Activated CD8-positive, alpha-beta T cell treated with anti-CD3 and anti-CD28 coated beads for 36 hours (primary cell): ENCODE measurements around the gene HAS3. TPM values are rescaled to one million over a fixed set of nuclear protein-coding genes. Genes with fewer than 3 reads are reported as not detected.
"Not testable (repeated sequence)": the region's sequence is repeated elsewhere in the genome, so short reads cannot be mapped to it uniquely, and the experiment has no call there.

Experiments
- ATAC-seq: fragments of 200-7000 bp; cut with Tn5 transposase; one replicate; pipeline ENCODE4 v1.10.0; 2021; ENCODE audit warnings: mild to moderate bottlenecking, moderate library complexity
- CTCF ChIA-PET: fragments of 350-600 bp; sonication (Branson Sonifier 250); formaldehyde crosslinking; loops from one replicate; lab custom pipeline; 2021; ENCODE audit warnings: antibody characterized with exemption; lab: Charles Lee
- POLR2A ChIA-PET: fragments of 350-600 bp; sonication (Branson Sonifier 250); formaldehyde crosslinking; loops from one replicate; lab custom pipeline; 2021; ENCODE audit warnings: antibody characterized with exemption; lab: Charles Lee
- DNase-seq: peaks from one replicate; pipeline ENCODE4 v3.0.0-alpha.2; 2020
- H3K27ac Mint-ChIP-seq: one replicate; pipeline ENCODE4 v1.8.0; 2021; ENCODE audit warnings: mild to moderate bottlenecking, mixed read lengths
- H3K27me3 Mint-ChIP-seq: one replicate; pipeline ENCODE4 v1.8.0; 2021; ENCODE audit warnings: mixed read lengths
- H3K36me3 Mint-ChIP-seq: one replicate; pipeline ENCODE4 v1.8.0; 2021; ENCODE audit warnings: low read depth, mixed read lengths
- H3K4me1 Mint-ChIP-seq: one replicate; pipeline ENCODE4 v1.8.0; 2021; ENCODE audit warnings: low read depth, mixed read lengths
- H3K4me3 Mint-ChIP-seq: one replicate; pipeline ENCODE4 v1.8.0; 2021; ENCODE audit warnings: mild to moderate bottlenecking, moderate library complexity, mixed read lengths
- H3K9me3 Mint-ChIP-seq: one replicate; pipeline ENCODE4 v1.8.0; 2021; ENCODE audit warnings: mixed read lengths
- CTCF ChIP-seq: fragments of 200-600 bp; IDR thresholded peaks from one replicate; pipeline ENCODE4 v1.8.0; 2022; ENCODE audit warnings: antibody characterized with exemption, mild to moderate bottlenecking
- intact Hi-C: fragments of 100-400 bp; cut with micrococcal nuclease; formaldehyde crosslinking; loops from one replicate; pipeline ENCODE4 v1.10.0; 2022
- total RNA-seq, 2 experiments: library from RNA; stranded (reverse); gene quantifications; one replicate each; pipeline ENCODE4 v1.2.3, GENCODE V29; 2021

Gene HAS3
- total RNA-seq, 2 experiments from 2014 or later, result 0.11 to 0.43 TPM

GRCh38 chr16:69126221-69126620 lies 20.8 kb downstream of the HAS3 start:
- Mint-ChIP-seq H3K9me3 (no peaks in the 10 kb centered on the region), H3K4me3 (no peak overlapping the region), H3K27me3 (no peaks in the 10 kb centered on the region), H3K27ac (no peak overlapping the region), H3K36me3 (peaks cover 25% of the 10 kb centered on the region), H3K4me1 (peaks cover 38% of the 10 kb centered on the region)
- ChIA-PET POLR2A (no interaction called here), CTCF (interaction anchor here (2.3 to 7.5 kb wide), 4 partner anchors 10 to 535 kb away, joined by 6 to 73 read pairs (median 22); no protein-coding TSS in a partner anchor)
- DNase-seq, result no peak
- no peak for TF ChIP-seq CTCF
- no peak for ATAC-seq
- intact Hi-C loops, result no loop called here

- ATAC-seq, POLR2A ChIA-PET, intact Hi-C loops, H3K4me3 Mint-ChIP-seq, H3K27me3 Mint-ChIP-seq, H3K9me3 Mint-ChIP-seq, DNase-seq: not testable (repeated sequence)
- Mint-ChIP-seq H3K36me3 (peaks cover 27% of the 10 kb centered on the region), H3K27ac (peak overlapping the region; percentile 3), H3K4me1 (peaks cover 38% of the 10 kb centered on the region)
- CTCF ChIA-PET, result interaction anchor here (4.1 kb wide), 1 partner anchor 14 kb away, joined by 14 read pairs; no protein-coding TSS in a partner anchor
These were observed 21.3 kb downstream of the HAS3 start for GRCh38 chr16:69126801-69127200.

- TF ChIP-seq CTCF, result no peak
- CTCF ChIA-PET, result interaction anchor here (1.2 to 4.1 kb wide), 4 partner anchors 13 to 537 kb away, joined by 3 to 14 read pairs (median 6); no protein-coding TSS in a partner anchor
- no peak overlapping the region for H3K4me3 Mint-ChIP-seq
- H3K36me3 Mint-ChIP-seq, result peaks cover 28% of the 10 kb centered on the region
- DNase-seq (no peak), ATAC-seq (no peak)
- intact Hi-C loops, result no loop called here
- H3K9me3 Mint-ChIP-seq, result no peaks in the 10 kb centered on the region
- POLR2A ChIA-PET, result no interaction called here
- peak overlapping the region; percentile 12 for H3K27ac Mint-ChIP-seq
- peaks cover 36% of the 10 kb centered on the region for H3K4me1 Mint-ChIP-seq
- H3K27me3 Mint-ChIP-seq, result no peaks in the 10 kb centered on the region
These were observed 22.6 kb downstream of the HAS3 start for GRCh38 chr16:69127966-69128510.

GRCh38 chr16:69130461-69130860 lies 25.0 kb downstream of the HAS3 start:
- CTCF ChIA-PET, result interaction anchor here (0.9 to 4.1 kb wide), 7 partner anchors 9 to 540 kb away, joined by 3 to 14 read pairs (median 4); no protein-coding TSS in a partner anchor
- H3K27me3 Mint-ChIP-seq, result no peaks in the 10 kb centered on the region
- H3K4me1 Mint-ChIP-seq, result peaks cover 51% of the 10 kb centered on the region
- H3K4me3 Mint-ChIP-seq, result peak overlapping the region; percentile 88
- TF ChIP-seq CTCF, result no peak
- ATAC-seq, result no peak
- DNase-seq, result no peak
- H3K36me3 Mint-ChIP-seq, result peaks cover 42% of the 10 kb centered on the region
- intact Hi-C loops, result loop anchor here (5.0 kb wide), 1 partner anchor 288 kb away; the partner anchor contains the start of gene TANGO6
- peak overlapping the region; percentile 93 for H3K27ac Mint-ChIP-seq
- H3K9me3 Mint-ChIP-seq, result no peaks in the 10 kb centered on the region
- POLR2A ChIA-PET, result interaction anchor here (1.2 kb wide), 1 partner anchor 36 kb away, joined by 7 read pairs; no protein-coding TSS in a partner anchor

- H3K27me3 Mint-ChIP-seq, result no peaks in the 10 kb centered on the region
- peaks cover 48% of the 10 kb centered on the region for H3K4me1 Mint-ChIP-seq
- H3K27ac Mint-ChIP-seq, result peak overlapping the region; percentile 93
- ATAC-seq, result no peak
- no peak for TF ChIP-seq CTCF
- DNase-seq, result no peak
- POLR2A ChIA-PET, result interaction anchor here (0.7 to 1.9 kb wide), 2 partner anchors 35 to 252 kb away, joined by 3 to 7 read pairs; no protein-coding TSS in a partner anchor
- peaks cover 44% of the 10 kb centered on the region for H3K36me3 Mint-ChIP-seq
- peak overlapping the region; percentile 88 for H3K4me3 Mint-ChIP-seq
- H3K9me3 Mint-ChIP-seq, result no peaks in the 10 kb centered on the region
- CTCF ChIA-PET, result interaction anchor here (4.1 kb wide), 1 partner anchor 18 kb away, joined by 14 read pairs; no protein-coding TSS in a partner anchor
- intact Hi-C loops, result loop anchor here (5.0 kb wide), 1 partner anchor 289 kb away; the partner anchor contains the start of gene TANGO6
These were observed 25.9 kb downstream of the HAS3 start for GRCh38 chr16:69131167-69131838.
